CD4-positive, alpha-beta T cell (primary cell): ENCODE measurements around the gene NHS. TPM values are rescaled to one million over a fixed set of nuclear protein-coding genes. Genes with fewer than 3 reads are reported as not detected.

Experiments
- ATAC-seq: fragments of 200-7000 bp; cut with Tn5 transposase; one replicate; pipeline ENCODE4 v1.10.0; 2022; ENCODE audit warnings: mild to moderate bottlenecking; ENCODE audit not compliant: poor library complexity
- CTCF ChIA-PET: fragments of 350-600 bp; sonication (Branson Sonifier 250); formaldehyde crosslinking; loops from one replicate; lab custom pipeline; 2021; ENCODE audit warnings: antibody characterized with exemption, inconsistent platforms; lab: Charles Lee
- POLR2A ChIA-PET: fragments of 350-600 bp; sonication (Branson Sonifier 250); formaldehyde crosslinking; loops from one replicate; lab custom pipeline; 2021; ENCODE audit warnings: antibody characterized with exemption, inconsistent platforms; lab: Charles Lee
- DNase-seq, 14 experiments: peaks; one replicate each; pipeline ENCODE4 v3.0.0-alpha.2; 2013 to 2020; ENCODE audit warnings: mixed read lengths in 2 of 14
- H3K27ac ChIP-seq, 2 donors: one replicate each; pipeline versions ENCODE4 v1.5.1 to v1.7.0; 2013; ENCODE audit warnings: low read length in 2 of 2, low read depth in 1 of 2, mild to moderate bottlenecking in 1 of 2
- H3K27me3 ChIP-seq, 2 experiments: 1 replicate in 1 of 2; 2 replicates in 1 of 2; pipeline versions ENCODE4 v1.6.1 to v1.7.0; 2013; ENCODE audit warnings: low read length in 2 of 2, control low read depth in 1 of 2, mild to moderate bottlenecking in 1 of 2, moderate library complexity in 1 of 2; ENCODE audit not compliant: insufficient read depth in 2 of 2, control insufficient read depth in 1 of 2
- H3K36me3 ChIP-seq: one replicate; pipeline ENCODE4 v1.6.1; 2013; ENCODE audit warnings: low read length, control low read depth; ENCODE audit not compliant: insufficient read depth
- H3K4me1 ChIP-seq: one replicate; pipeline ENCODE4 v1.6.1; 2013; ENCODE audit warnings: low read length, control low read depth; ENCODE audit not compliant: insufficient read depth
- H3K4me3 ChIP-seq: one replicate; pipeline ENCODE4 v1.5.1; 2013; ENCODE audit warnings: mild to moderate bottlenecking, low read length, moderate library complexity
- H3K9me3 ChIP-seq, 2 experiments: 1 replicate in 1 of 2; 2 replicates in 1 of 2; pipeline versions ENCODE4 v1.6.1 to v1.7.0; 2013; ENCODE audit warnings: low read length in 2 of 2, mild to moderate bottlenecking in 2 of 2, control low read depth in 1 of 2, moderate library complexity in 1 of 2; ENCODE audit not compliant: control insufficient read depth in 1 of 2, insufficient read depth in 1 of 2
- H3K27ac Mint-ChIP-seq: one replicate; pipeline ENCODE4 v1.8.0; 2020; ENCODE audit warnings: mixed read lengths
- H3K27me3 Mint-ChIP-seq: one replicate; pipeline ENCODE4 v1.8.0; 2021; ENCODE audit warnings: mixed read lengths
- H3K36me3 Mint-ChIP-seq: one replicate; pipeline ENCODE4 v1.8.0; 2021; ENCODE audit warnings: low read depth, mixed read lengths
- H3K4me1 Mint-ChIP-seq: one replicate; pipeline ENCODE4 v1.8.0; 2021; ENCODE audit warnings: low read depth, mixed read lengths
- H3K4me3 Mint-ChIP-seq: one replicate; pipeline ENCODE4 v1.8.0; 2020; ENCODE audit warnings: mild to moderate bottlenecking, mixed read lengths
- H3K9me3 Mint-ChIP-seq: one replicate; pipeline ENCODE4 v1.8.0; 2020; ENCODE audit warnings: mixed read lengths
- CTCF ChIP-seq: fragments of 200-600 bp; IDR thresholded peaks from one replicate; pipeline ENCODE4 v1.8.0; 2022; ENCODE audit warnings: antibody characterized with exemption, mild to moderate bottlenecking
- intact Hi-C, 2 experiments: fragments of 100-400 bp; cut with DNase I in 1 of 2; cut with micrococcal nuclease in 1 of 2; formaldehyde crosslinking; loops; one replicate each; pipeline versions ENCODE4 v1.15.1 to v1.9.0; 2023 to 2025; cut with DNase I, micrococcal nuclease
- total RNA-seq, 174 experiments: library from RNA in 2 of 174; stranded (reverse) in 2 of 174; gene quantifications; one replicate each; pipeline ENCODE4 v1.2.3 and lab custom pipeline; 2021 to 2026

NHS gene
- total RNA-seq, 2 experiments from 2014 or later = 0.36 to 0.53 TPM

GRCh38 chrX:17588303-17588702 lies 213.3 kb downstream of the NHS start:
- Mint-ChIP-seq H3K27me3 (peaks cover 3% of the 10 kb centered on the region), H3K4me1 (no peaks in the 10 kb centered on the region), H3K9me3 (no peaks in the 10 kb centered on the region), H3K27ac (no peak overlapping the region), H3K4me3 (no peak overlapping the region), H3K36me3 (no peaks in the 10 kb centered on the region)
- H3K9me3 ChIP-seq = no peaks in the 10 kb centered on the region
- ATAC-seq (no peak), DNase-seq (no peak)
- CTCF ChIA-PET = no interaction called here
- intact Hi-C loops = no loop called here
- no peaks in the 10 kb centered on the region for H3K27me3 ChIP-seq
- no peak overlapping the region for H3K27ac ChIP-seq
- POLR2A ChIA-PET = no interaction called here
- H3K4me3 ChIP-seq = no peak overlapping the region
- TF ChIP-seq CTCF = no peak
- H3K36me3 ChIP-seq = no peaks in the 10 kb centered on the region
- H3K4me1 ChIP-seq = no peaks in the 10 kb centered on the region

DNA sequence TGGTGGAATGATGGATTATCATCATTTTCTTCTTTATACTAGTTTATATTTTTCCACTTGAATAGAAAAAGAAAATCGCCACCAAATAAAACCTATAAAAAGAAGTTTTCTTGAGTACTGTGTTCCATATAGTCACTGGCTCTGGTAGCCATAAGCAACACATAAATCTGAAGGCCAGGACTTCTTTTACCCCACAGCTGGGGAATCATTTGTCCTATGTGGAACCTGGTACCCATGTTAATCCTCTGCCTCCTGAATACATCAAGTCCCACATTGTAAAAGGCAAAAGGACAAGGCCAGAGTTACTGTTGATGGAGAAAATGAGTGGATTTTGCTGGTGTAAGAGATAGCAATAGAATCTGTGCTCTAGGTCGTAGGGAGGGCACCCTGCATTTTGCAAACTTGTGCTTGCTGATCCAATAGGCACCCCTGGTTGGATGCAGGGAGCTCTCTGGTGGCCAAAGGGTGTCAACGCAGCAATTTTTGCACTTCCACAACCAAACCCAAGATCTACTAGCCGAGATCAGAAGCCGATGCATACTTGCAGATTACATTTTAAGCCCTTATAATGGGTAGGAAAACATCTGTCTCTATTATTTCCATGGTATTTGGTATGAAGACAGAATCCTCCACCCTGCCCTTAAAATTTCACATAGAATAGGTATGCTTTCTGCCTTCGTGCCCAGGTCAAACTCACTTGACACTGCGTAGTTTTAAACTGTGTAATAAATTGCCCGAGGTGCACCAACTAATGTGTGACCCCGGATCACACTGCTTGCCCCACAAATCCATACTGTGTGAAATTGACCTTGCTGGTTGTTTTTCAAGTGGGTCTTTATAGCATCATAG lies 216.1 kb downstream of the NHS start:
- H3K4me3 Mint-ChIP-seq = no peak overlapping the region

GRCh38 chrX:17591741-17592110 lies 216.7 kb downstream of the NHS start:
- no peak for TF ChIP-seq CTCF
- CTCF ChIA-PET = no interaction called here

More for the DNA sequence above, 216.1 kb downstream of the NHS start:
- TF ChIP-seq CTCF = no peak
- DNase-seq = peak in 5 of 14 experiments; percentile 0 to 34 (median 9)
- H3K9me3 ChIP-seq = no peaks in the 10 kb centered on the region
- no peaks in the 10 kb centered on the region for H3K4me1 ChIP-seq
- H3K27ac ChIP-seq = no peak overlapping the region
- H3K9me3 Mint-ChIP-seq = no peaks in the 10 kb centered on the region
- H3K27me3 Mint-ChIP-seq = peaks cover 3% of the 10 kb centered on the region
- CTCF ChIA-PET = no interaction called here
- no peak for ATAC-seq
- H3K27ac Mint-ChIP-seq = no peak overlapping the region
- no peaks in the 10 kb centered on the region for H3K36me3 Mint-ChIP-seq
- intact Hi-C loops = no loop called here
- POLR2A ChIA-PET = no interaction called here
- H3K27me3 ChIP-seq = no peaks in the 10 kb centered on the region
- no peak overlapping the region for H3K4me3 ChIP-seq
- H3K36me3 ChIP-seq = no peaks in the 10 kb centered on the region
- no peaks in the 10 kb centered on the region for H3K4me1 Mint-ChIP-seq

More at GRCh38 chrX:17591741-17592110, 216.7 kb downstream of the NHS start:
- Mint-ChIP-seq H3K9me3 (no peaks in the 10 kb centered on the region), H3K27me3 (peaks cover 3% of the 10 kb centered on the region), H3K36me3 (no peaks in the 10 kb centered on the region), H3K4me3 (no peak overlapping the region), H3K27ac (no peak overlapping the region), H3K4me1 (no peaks in the 10 kb centered on the region)
- intact Hi-C loops = no loop called here
- Histone ChIP-seq H3K4me3 (no peak overlapping the region), H3K9me3 (no peaks in the 10 kb centered on the region), H3K36me3 (no peaks in the 10 kb centered on the region), H3K4me1 (no peaks in the 10 kb centered on the region), H3K27me3 (no peaks in the 10 kb centered on the region), H3K27ac (no peak overlapping the region)
- POLR2A ChIA-PET = no interaction called here
- DNase-seq = no peak
- no peak for ATAC-seq
